ENCODE data around the gene FGF14.

DNA sequence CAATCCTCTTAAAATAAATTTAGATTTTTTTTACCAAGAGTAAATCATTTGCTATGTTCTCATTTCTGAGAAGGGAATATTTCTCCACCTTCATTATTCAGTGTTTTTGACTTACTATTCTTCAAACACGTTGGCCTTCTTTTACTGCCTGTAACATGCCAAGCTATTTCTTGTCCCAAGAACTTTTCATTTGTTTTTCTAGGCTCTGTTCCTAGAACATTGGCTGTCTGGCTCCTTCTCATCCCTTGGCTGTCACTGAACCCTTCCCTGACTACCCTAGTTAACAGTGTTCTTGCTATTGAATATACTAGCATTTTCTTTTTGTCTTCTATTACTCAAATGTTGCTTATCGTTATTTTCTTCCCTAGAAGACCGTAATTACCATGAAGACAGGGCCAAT lies 701.2 kb downstream of the FGF14 start:
- TF ChIP-seq, protein P1, sequence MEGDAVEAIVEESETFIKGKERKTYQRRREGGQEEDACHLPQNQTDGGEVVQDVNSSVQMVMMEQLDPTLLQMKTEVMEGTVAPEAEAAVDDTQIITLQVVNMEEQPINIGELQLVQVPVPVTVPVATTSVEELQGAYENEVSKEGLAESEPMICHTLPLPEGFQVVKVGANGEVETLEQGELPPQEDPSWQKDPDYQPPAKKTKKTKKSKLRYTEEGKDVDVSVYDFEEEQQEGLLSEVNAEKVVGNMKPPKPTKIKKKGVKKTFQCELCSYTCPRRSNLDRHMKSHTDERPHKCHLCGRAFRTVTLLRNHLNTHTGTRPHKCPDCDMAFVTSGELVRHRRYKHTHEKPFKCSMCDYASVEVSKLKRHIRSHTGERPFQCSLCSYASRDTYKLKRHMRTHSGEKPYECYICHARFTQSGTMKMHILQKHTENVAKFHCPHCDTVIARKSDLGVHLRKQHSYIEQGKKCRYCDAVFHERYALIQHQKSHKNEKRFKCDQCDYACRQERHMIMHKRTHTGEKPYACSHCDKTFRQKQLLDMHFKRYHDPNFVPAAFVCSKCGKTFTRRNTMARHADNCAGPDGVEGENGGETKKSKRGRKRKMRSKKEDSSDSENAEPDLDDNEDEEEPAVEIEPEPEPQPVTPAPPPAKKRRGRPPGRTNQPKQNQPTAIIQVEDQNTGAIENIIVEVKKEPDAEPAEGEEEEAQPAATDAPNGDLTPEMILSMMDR (IDR thresholded peaks at IDR 0.05; ENCODE audit: low read depth, low read length) = no peak
- no peak for TF ChIP-seq EZH2phosphoT487 (IDR thresholded peaks at IDR 0.05; ENCODE audit: low read depth)
